HG02973 (cell line): ENCODE measurements around the gene DHRS12.

Experiments
- ATAC-seq: cut with Tn5 transposase; IDR thresholded peaks from one replicate; pipeline ENCODE4 v1.9.1; 2021; ENCODE audit warnings: moderate library complexity; ENCODE audit not compliant: unreplicated experiment

Gene DHRS12

GRCh38 chr13:51731759-51732158 is 72.2 kb downstream of the DHRS12 start:
- no peak for ATAC-seq

DNA sequence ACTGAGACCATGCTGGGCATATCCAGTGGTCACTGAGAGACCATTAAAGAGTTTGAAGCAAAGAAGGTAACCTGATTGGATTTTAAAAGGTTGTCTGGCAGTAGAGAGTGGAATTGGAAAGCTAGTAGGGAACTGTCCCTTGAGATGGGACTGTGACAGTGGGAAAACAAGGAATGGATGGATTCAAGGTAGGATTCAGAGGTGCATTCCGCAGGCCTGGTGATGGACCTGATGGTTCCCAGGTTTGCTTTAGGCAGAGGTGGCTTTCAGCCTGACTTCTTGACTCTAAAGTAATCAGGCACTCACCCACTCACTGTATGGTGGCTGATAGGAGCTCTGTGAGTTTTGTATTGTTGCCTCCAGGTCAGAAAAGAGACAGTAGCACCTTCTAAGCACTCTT is 73.0 kb downstream of the DHRS12 start:
- no peak for ATAC-seq

GRCh38 chr13:51729866-51730553 is 74.0 kb downstream of the DHRS12 start:
- ATAC-seq, result no peak

- no peak for ATAC-seq
These were observed 75.0 kb downstream of the DHRS12 start for GRCh38 chr13:51728972-51729371.

- no peak for ATAC-seq
These were observed 75.7 kb downstream of the DHRS12 start for GRCh38 chr13:51728275-51728673.

DNA sequence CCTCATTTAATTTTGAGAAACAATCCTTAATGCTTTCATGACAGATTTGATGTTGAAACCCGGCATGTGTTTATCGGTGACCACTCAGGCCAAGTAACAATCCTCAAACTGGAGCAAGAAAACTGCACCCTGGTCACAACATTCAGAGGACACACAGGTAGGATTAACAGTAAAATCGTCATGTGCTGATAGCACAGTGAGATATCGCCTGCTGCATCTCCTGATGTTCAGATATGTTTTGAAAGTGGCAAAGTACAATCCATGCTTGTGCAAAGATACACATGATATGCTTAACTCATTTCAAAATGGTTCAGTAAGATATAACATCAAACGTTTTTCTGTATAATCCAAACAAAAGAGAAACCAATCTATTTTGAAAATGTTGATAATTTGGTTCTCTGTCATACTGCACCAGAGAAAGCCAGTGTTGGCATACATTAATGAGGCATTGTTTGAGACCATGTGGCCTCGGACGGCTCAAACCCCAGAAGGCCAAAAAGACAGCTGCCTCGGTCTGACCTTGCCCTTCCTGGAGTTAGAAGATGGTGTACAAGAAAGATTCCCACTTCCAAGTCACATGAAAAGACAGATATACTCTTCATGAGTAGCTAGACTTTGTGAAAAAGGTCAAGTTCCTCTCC is 76.2 kb downstream of the DHRS12 start:
- ATAC-seq, result no peak

- no peak for ATAC-seq
These were observed 77.3 kb downstream of the DHRS12 start for GRCh38 chr13:51726446-51727193.

- ATAC-seq, result no peak
These were observed 79.2 kb downstream of the DHRS12 start for GRCh38 chr13:51724721-51725120.

DNA sequence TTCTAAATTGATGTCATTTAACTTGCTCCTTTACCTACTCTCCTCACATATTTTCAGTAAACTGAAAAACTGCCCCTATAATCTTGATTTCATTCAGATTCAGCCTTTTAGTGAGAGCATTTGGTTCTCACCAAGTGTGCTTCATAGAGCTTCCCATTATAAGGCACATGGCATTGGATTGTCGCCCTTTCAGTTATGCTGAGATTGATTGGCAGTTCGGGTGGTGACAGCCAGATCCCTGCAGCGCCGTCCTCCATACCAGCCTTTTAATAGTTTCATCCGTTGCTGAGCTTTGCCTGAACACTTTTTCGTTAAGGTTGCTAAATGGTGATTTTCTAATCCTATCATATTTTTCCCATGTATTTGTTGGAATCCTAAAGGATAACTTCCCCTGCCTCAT is 80.4 kb downstream of the DHRS12 start:
- ATAC-seq, result no peak

DNA sequence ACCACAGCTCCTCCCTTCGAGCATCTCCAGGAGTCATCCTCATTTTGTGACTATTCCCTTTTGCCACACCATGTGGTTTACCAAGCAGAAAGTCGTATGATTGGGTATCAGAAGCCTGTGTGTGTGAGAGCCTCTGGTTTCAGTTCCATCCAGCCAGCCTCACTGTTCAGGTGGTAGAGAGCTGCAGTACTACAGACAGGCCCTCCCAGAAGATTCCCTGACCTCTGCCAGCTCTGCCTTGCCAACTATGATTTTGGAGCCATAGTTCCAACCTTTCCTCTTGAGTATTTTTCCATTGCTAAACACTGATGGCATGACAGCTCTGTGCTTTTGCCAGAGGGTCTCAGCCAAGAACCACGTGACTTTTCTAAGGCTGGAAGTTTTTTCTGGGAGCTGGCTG is 82.5 kb downstream of the DHRS12 start:
- no peak for ATAC-seq

DNA sequence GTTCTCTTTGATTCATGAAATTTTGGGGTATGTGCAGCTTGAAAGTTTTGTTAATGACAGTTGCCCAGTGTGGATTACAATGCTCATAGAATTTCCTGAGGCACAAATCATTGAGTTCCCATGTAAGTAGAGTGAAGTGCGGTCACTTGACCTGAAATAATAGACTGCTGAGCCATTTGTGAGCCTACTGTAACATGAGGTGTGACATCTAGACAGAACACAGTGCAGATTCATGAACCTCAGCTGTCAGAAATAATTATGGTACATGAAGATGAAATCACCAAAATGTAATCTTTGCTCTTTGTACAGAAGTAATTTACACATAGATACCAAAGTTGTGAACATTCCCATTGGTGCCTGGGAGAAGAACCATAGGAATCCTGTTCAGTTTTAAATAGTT is 84.6 kb downstream of the DHRS12 start:
- no peak for ATAC-seq
